Smooth muscle cell (in vitro differentiated cells): Measurements from ENCODE around the gene CFAP410. TPM values are rescaled to one million over a fixed set of nuclear protein-coding genes. Genes with fewer than 3 reads are reported as not detected.

Source experiments
- DNase-seq: peaks from one replicate; lab custom pipeline; 2025; ENCODE audit not compliant: unreplicated experiment; lab: John Stamatoyannopoulos, UW
- H2AFZ ChIP-seq: fragments of 200-600 bp; sonication (generic); 2 replicates; pipeline ENCODE4 v1.6.0; 2016; ENCODE audit warnings: antibody characterized with exemption, low read depth, mild to moderate bottlenecking
- H3F3A ChIP-seq: fragments of 200-600 bp; sonication (generic); 2 replicates; pipeline ENCODE4 v1.6.0; 2017; ENCODE audit warnings: antibody characterized with exemption, low read depth
- H3K27ac ChIP-seq: fragments of 200-600 bp; sonication (generic); 2 replicates; pipeline ENCODE4 v1.5.1; 2016; ENCODE audit warnings: low read depth, mild to moderate bottlenecking
- H3K27me3 ChIP-seq: fragments of 200-600 bp; sonication (generic); 2 replicates; pipeline ENCODE4 v1.6.1; 2016; ENCODE audit warnings: low read depth, mild to moderate bottlenecking
- H3K36me3 ChIP-seq: fragments of 200-600 bp; sonication (generic); 2 replicates; pipeline ENCODE4 v1.5.1; 2016; ENCODE audit warnings: low read depth
- H3K4me1 ChIP-seq: fragments of 200-600 bp; sonication (generic); 2 replicates; pipeline ENCODE4 v1.5.1; 2016; ENCODE audit warnings: low read depth
- H3K4me2 ChIP-seq: fragments of 200-600 bp; sonication (generic); 2 replicates; pipeline ENCODE4 v1.6.0; 2016; ENCODE audit warnings: mild to moderate bottlenecking
- H3K4me3 ChIP-seq: fragments of 200-600 bp; sonication (generic); 2 replicates; pipeline ENCODE4 v1.5.1; 2016; ENCODE audit warnings: mild to moderate bottlenecking
- H3K79me2 ChIP-seq: fragments of 200-600 bp; sonication (generic); 2 replicates; pipeline ENCODE4 v1.6.0; 2016; ENCODE audit warnings: low read depth, mild to moderate bottlenecking
- H3K9ac ChIP-seq: fragments of 200-600 bp; sonication (generic); 2 replicates; pipeline ENCODE4 v1.6.0; 2016; ENCODE audit warnings: low read depth
- H3K9me3 ChIP-seq: fragments of 200-600 bp; sonication (generic); replicated peaks from 2 replicates; pipeline ENCODE4 v1.5.1; 2016; ENCODE audit warnings: low read depth
- H4K20me1 ChIP-seq: fragments of 200-600 bp; sonication (generic); 2 replicates; pipeline ENCODE4 v1.6.0; 2016; ENCODE audit warnings: low read depth
- CTCF ChIP-seq: fragments of 200-600 bp; sonication (generic); IDR thresholded peaks from 2 replicates; pipeline ENCODE4 v1.5.1; 2017; ENCODE audit warnings: borderline replicate concordance, mild to moderate bottlenecking, antibody characterized with exemption; ENCODE audit not compliant: insufficient read depth, poor library complexity, severe bottlenecking
- WGBS: methylation state at CpG from one replicate; pipeline ENCODE4 v1.1.7; 2016; ENCODE audit warnings: low lambda C conversion rate; 5-methylcytosine and 5-hydroxymethylcytosine counted together
- polyA plus RNA-seq: library from polyadenylated mRNA; unstranded; fragments of >200 nt; fragmentation: Nextera tagmentation; extraction: Ambion mirVana; gene quantifications from 2 replicates; pipeline ENCODE4 v1.2.1, GENCODE V29; 2016
- total RNA-seq: library from RNA; depleted of rRNA; stranded (reverse); fragments of >200 nt; gene quantifications from 2 replicates; pipeline ENCODE4 v1.2.3, GENCODE V29; 2014

Gene CFAP410
- total and polyA plus RNA-seq, 2 experiments from 2014 or later, result 6.5 to 21.7 TPM

- no peak overlapping the region for H3K9ac ChIP-seq
- no peak for TF ChIP-seq CTCF
- no peak overlapping the region for H3K4me2 ChIP-seq
- H3F3A ChIP-seq, result no peaks in the 10 kb centered on the region
- no peak overlapping the region for H3K4me3 ChIP-seq
- no peaks in the 10 kb centered on the region for H3K27me3 ChIP-seq
- H2AFZ ChIP-seq, result no peak overlapping the region
- WGBS, result 92% methylated on average over 17 of the region's 17 CpGs
- H3K9me3 ChIP-seq, result no peaks in the 10 kb centered on the region
- no peaks in the 10 kb centered on the region for H3K4me1 ChIP-seq
- no peaks in the 10 kb centered on the region for H3K36me3 ChIP-seq
- no peak overlapping the region for H3K27ac ChIP-seq
- no peaks in the 10 kb centered on the region for H3K79me2 ChIP-seq
- no peaks in the 10 kb centered on the region for H4K20me1 ChIP-seq
- no peak for DNase-seq
Measured at GRCh38 chr21:44332383-44332782, 6.8 kb downstream of the CFAP410 start.

- Histone ChIP-seq H4K20me1 (no peaks in the 10 kb centered on the region), H3F3A (no peaks in the 10 kb centered on the region), H3K27me3 (no peaks in the 10 kb centered on the region), H3K9ac (no peak overlapping the region), H3K4me2 (no peak overlapping the region), H2AFZ (no peak overlapping the region), H3K36me3 (no peaks in the 10 kb centered on the region), H3K4me1 (no peaks in the 10 kb centered on the region), H3K27ac (no peak overlapping the region), H3K79me2 (no peaks in the 10 kb centered on the region), H3K9me3 (no peaks in the 10 kb centered on the region), H3K4me3 (no peak overlapping the region)
- 86% methylated on average over 18 of the region's 20 CpGs for WGBS
- no peak for TF ChIP-seq CTCF
- no peak for DNase-seq
Measured at GRCh38 chr21:44331650-44332307, 7.4 kb downstream of the CFAP410 start.

GRCh38 chr21:44331209-44331608, 8.0 kb downstream of the CFAP410 start:
- no peak for DNase-seq
- H3K27ac ChIP-seq, result no peak overlapping the region
- no peaks in the 10 kb centered on the region for H3K4me1 ChIP-seq
- H3K36me3 ChIP-seq, result no peaks in the 10 kb centered on the region
- H3K79me2 ChIP-seq, result no peaks in the 10 kb centered on the region
- H3K9ac ChIP-seq, result no peak overlapping the region
- H3K9me3 ChIP-seq, result no peaks in the 10 kb centered on the region
- H2AFZ ChIP-seq, result no peak overlapping the region
- H3F3A ChIP-seq, result no peaks in the 10 kb centered on the region
- no peak for TF ChIP-seq CTCF
- 98% methylated on average over 15 of the region's 16 CpGs for WGBS
- H3K4me3 ChIP-seq, result no peak overlapping the region
- no peaks in the 10 kb centered on the region for H3K27me3 ChIP-seq
- H4K20me1 ChIP-seq, result no peaks in the 10 kb centered on the region
- no peak overlapping the region for H3K4me2 ChIP-seq

GRCh38 chr21:44330698-44331097, 8.5 kb downstream of the CFAP410 start:
- no peaks in the 10 kb centered on the region for H3K9me3 ChIP-seq
- H3K36me3 ChIP-seq, result no peaks in the 10 kb centered on the region
- DNase-seq, result no peak
- H3K79me2 ChIP-seq, result no peaks in the 10 kb centered on the region
- H3K4me1 ChIP-seq, result no peaks in the 10 kb centered on the region
- H2AFZ ChIP-seq, result no peak overlapping the region
- H3K27ac ChIP-seq, result no peak overlapping the region
- 96% methylated on average over 18 of the region's 18 CpGs for WGBS
- H3K27me3 ChIP-seq, result no peaks in the 10 kb centered on the region
- no peaks in the 10 kb centered on the region for H4K20me1 ChIP-seq
- no peak for TF ChIP-seq CTCF
- no peak overlapping the region for H3K4me3 ChIP-seq
- H3K4me2 ChIP-seq, result no peak overlapping the region
- H3K9ac ChIP-seq, result no peak overlapping the region
- H3F3A ChIP-seq, result no peaks in the 10 kb centered on the region
